NCI-H82 treated with DMSO at 0.1 percent for 48 hours (cell line): Measurements from ENCODE around the gene OR7C2.
A peak's percentile ranks its signal among the peaks of the same experiment; 100 is the strongest.
"Not testable (repeated sequence)": the region's sequence is repeated elsewhere in the genome, so short reads cannot be mapped to it uniquely, and the experiment has no call there.

Experiments used
- DNase-seq: peaks from one replicate; lab custom pipeline; 2025; ENCODE audit not compliant: unreplicated experiment; lab: John Stamatoyannopoulos, UW

The OR7C2 gene

DNA sequence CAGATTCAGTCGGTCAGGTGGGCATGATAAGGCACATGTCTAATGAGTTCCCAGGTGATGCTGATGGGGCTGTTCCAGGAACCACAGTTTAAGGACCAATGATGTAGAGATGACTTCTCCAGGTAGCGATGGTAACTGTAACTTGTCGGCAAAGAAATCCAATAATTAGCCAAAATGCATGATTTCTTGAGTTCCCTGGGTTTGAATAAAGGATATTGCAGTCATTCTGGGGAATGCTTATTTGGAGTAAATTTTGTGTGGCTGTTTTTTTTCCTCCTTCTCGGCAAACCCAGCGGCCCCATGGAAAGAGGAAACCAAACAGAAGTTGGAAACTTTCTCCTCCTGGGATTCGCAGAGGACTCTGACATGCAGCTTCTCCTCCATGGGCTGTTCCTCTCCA, at the start of gene OR7C2:
OR7C2 (plus strand) TSS at position 301 of the 400 bp plus-strand sequence; CDS start at position 301, 0 bp downstream.
- no peak for DNase-seq

DNA sequence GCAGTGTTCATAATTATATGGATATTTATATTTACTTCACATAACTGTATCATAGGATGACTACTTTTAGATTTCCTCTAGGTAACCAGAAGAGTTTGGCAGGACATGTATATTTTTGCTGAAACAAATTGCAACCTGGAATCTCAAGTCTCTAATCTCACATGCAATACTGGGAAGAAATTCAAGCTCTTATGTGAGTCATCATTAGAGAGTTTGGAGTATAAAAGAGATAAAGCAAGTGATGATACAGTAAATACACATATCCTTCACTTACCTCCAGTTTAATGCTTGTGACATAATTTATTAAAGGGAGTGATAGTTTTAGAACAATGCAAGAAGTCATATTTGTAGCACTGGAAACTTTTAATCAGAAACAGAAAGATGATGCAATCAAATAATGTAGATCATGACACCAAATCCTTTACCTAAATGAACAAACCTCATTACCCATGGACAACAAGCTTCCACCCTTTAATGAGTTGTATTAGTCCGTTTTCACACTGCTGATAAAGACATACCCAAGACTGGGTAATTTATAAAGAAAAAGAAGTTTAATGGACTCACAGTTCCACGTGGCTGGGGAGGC, 39.5 kb upstream of the OR7C2 start:
- DNase-seq: no peak

DNA sequence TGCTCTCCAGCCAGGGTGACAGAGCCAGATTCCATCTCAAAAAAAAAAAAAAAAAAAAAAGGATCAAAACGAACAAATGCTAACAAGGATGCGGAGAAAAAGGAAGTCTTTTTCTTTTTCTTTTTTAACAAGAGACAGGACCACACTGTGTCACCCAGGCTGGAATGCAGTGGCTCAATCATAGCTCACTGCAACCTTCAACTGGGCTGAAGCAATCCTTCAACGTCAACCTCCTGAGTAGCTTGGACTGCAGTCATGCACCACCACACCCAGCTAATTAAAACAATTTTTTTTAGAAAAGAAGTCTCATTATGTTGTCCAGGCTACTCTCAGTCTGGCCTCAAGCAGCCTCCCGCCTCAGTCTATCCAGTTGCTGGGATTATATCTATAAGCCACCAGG, 34.6 kb upstream of the OR7C2 start:
- DNase-seq: no peak

DNA sequence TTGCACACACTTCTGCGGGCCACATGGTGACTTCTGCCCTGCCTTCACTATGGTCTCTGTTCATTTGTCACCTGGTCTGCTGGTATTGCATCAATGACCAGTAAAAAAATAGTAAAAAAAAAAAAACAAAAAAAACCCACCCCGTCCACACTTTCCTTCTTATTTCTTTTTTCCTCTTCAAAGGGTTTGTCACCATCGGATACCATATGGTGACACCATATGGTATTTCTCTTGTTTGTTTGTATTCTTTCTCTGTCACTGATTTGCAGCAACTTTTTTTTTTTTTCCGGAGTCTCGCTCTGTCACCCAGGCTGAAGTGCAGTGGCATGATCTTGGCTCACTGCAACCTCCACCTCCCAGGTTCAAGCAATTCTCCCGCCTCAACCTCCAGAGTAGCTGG, 26.2 kb upstream of the OR7C2 start:
- peak; percentile 8 for DNase-seq

DNA sequence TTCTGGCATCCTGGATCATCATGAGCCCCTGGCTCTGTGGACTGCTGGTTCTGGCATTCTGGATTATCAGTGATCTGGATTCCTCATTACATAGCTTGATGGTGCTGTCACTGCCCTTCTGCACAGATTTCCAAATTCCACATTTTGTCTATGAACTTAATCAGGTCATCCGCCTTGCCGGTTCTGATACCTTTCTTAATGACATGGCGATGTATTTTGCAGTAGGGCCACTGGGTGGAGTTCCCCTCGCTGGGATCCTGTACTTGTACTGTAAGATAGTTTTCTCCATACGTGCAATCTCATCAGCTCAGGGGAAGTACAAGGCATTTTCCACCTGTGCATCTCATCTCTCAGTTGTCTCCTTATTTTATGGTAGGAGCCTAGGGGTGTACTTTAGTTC, 24.4 kb upstream of the OR7C2 start:
- DNase-seq: no peak

DNA sequence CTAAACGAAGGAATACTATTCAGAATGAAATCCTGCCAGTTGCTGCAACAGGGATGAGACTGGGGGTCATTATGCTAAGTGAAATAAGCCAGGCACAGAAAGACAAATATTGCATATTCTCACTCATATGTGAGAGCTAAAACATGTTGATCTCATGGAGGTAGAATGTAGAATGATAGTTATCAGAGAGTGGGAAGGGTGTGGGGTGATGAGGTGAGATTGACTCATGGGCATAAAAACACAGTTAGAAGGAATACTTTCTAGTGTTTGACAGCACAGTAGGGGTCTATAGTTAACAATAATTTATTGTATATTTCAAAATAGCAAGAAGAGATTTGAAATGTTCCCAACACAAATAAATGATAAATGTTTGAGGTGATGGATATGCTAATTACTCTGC, 7.8 kb upstream of the OR7C2 start:
- no peak for DNase-seq

DNA sequence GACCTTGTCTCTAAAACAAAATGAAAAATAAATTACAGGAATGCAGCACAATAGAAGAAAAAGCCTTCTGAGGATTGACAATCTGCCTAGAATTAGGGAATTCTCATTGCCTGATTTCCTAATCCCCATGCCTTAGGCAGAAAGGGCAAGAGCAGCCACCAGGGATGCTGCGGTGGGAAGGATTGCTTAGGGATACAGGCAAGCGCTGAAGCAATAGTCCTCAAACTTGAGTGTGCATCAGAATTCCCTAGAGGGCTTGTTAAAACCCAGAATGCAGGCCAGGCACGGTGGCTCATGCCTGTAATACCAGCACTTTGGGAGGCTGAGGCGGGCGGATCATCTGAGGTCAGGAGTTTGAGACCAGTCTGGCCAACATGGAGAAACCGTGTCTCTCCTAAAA, 1.0 kb upstream of the OR7C2 start:
- DNase-seq: no peak

DNA sequence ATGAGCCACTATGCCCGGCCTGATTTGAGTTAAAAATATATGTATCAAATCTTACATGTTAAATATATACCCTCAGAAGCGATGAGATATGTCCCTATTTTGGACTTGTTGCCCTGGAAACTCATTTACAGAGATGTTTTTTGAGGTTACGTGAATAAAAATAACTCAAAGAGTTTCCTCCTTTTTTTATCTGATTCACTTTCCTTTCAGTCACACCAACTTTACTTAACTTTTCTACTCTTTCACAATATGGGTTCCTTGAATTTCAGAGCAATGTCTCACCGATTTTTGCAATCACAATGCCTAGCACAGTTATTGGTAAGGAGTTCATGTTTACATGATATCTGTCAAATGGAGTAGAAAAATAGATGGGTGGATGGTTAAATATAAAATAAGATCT, 2.3 kb downstream of the OR7C2 start:
- DNase-seq: no peak

DNA sequence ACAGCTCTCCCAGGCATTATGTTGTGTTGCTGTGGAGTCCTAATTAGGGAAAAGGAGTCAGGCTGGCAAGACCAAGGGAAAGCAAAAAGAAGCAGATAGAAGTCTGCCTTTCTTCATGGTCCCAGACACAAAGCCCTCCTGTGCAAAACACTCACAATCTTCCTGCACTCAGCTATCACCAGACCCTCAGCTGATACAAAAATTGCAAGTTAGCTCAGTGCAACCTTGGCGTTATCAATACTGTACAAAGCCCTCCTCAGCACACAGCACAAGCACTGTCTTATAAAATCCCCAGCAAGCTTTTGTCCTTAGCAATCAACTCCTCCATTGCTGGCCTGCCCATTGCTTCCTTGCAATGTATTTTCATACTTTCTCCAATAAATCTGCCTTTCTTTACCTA, 3.2 kb downstream of the OR7C2 start:
- no peak for DNase-seq

DNA sequence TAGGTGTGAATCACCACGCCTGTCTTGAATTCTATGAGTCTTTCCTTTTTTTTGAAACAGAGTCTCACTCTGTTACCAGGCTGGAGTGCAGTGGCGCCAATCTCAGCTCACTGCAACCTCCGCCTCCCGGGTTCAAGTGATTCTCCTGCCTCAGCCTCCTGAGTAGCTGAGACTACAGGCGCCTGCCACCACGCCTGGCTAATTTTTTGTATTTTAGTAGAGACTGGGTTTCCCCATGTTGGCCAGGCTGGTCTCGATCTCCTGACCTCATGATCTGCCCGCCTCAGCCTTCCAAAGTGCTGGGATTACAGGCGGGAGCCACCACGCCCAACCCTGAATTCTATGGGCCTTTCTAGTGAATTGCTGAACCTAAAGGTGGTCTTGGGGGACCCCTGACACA, 8.1 kb downstream of the OR7C2 start:
- DNase-seq: not testable (repeated sequence)

DNA sequence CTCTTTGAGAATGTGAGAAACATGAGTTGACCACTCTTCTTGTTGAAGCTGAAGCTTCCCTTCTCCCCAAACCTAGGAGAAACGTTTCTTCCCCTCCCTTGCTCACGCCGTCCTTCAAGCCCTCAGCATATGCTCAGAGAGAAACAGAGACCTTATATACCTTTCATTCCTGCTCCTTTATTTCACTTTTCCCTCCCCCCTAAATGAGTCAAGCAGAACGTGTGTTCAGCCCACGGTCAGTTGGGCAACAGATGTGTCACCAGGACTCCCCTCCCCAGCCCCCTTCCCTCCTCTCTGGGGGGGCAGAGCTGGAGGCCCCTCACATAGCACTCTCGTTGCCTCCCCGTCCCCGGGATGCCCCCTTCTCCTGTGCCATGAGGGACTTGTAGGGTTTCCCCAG, 8.6 kb downstream of the OR7C2 start:
- no peak for DNase-seq

DNA sequence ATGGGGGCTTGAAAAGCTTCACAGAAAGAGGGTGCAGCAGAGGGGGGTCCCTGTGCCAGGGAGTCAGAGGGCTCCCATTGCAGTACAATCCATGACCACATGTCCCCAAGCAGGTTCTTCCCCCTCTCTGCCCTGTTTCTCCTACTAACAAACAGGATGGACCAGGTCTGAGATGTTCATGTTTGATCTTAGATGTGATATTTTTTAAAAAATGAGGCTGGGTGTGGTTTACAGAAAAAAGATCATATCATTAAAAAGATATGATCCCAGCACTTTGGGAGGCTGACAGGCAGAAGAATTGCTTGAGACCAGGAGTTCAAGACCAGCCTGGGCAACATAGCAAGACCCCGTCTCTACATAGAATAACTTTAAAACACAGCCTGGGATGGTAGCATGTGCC, 9.1 kb downstream of the OR7C2 start:
- DNase-seq: no peak

DNA sequence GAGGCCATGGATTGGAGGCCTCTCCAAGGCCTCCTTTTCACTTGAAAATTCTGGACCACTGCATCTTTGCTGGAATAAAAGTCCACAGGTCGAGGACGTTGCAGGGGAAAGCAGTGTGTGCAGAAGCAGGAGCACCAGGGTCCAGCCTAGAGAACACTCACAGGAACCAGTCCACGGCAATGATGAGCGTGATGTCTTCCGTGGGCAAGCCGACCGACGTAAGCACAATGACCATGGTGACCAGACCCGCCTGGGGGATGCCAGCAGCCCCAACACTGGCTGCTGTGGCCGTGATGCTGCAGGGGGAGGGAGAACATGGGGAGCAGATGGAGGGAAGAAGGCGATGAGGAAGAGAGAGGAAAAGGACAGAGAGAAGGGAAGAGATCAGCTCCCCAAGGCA, 11.5 kb downstream of the OR7C2 start:
- no peak for DNase-seq

DNA sequence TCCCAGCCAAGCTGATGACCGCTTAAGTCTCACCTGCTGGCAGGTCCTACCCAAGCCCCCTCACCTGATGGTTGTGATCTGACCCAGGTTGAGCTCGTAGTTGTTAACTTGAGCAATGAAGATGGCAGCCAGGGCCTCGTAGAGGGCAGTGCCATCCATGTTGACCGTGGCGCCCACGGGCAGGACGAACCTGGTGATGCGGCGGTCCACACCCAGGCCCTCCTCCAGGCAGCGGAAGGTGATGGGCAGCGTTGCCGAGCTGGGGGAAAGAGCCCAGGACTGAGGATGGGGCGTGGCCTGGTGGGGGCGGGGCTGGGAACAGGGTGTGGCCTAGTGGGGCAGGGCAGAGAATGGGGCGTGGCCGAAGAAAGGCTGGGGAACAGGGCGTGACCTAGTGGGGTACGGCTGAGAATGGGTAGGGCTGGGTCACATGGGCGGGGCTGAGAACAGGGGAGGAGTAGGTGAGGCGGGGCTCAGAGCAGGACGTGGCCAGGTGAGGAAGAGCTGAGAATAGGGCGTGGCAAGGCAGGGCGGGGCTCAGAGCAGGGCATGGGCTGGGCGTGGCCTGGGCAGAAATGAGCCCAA, 12.9 kb downstream of the OR7C2 start:
- no peak for DNase-seq

DNA sequence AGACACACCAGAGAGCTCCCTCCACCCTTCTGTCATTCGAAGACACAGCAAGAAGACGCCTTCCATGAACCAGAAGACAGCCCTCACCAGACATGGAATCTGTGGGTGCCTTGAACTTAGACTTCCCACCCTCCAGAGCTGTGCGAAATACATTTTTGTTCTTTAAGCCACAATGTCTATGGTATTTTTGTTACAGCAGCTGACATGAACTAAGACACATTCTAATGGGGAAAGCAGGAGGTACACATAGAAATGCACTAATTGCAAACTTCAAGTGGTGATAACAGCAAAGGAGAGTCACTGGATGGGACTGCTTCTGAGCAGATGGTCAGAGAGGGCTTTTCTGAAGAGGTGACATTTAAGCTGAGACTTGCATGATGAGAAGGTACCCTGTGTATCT, 16.2 kb downstream of the OR7C2 start:
- no peak for DNase-seq

DNA sequence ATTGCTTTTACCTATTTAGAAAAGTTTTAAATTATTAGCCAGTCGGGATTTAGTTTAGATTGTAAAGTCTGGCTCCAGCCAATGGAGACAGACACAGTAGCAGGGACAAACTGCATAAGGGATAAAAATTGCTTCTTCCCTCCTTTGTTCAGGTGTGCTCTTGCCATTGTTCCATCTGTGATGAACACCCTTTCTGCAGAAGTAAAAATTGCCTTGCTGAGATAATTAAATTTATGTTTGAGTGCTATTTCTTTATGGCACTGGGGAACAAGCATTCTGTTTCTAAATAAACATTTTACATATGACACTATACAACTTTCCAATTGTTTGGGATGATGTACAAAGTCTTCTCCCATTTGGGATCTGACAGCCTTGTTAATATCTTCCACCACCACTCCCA, 18.0 kb downstream of the OR7C2 start:
- no peak for DNase-seq

DNA sequence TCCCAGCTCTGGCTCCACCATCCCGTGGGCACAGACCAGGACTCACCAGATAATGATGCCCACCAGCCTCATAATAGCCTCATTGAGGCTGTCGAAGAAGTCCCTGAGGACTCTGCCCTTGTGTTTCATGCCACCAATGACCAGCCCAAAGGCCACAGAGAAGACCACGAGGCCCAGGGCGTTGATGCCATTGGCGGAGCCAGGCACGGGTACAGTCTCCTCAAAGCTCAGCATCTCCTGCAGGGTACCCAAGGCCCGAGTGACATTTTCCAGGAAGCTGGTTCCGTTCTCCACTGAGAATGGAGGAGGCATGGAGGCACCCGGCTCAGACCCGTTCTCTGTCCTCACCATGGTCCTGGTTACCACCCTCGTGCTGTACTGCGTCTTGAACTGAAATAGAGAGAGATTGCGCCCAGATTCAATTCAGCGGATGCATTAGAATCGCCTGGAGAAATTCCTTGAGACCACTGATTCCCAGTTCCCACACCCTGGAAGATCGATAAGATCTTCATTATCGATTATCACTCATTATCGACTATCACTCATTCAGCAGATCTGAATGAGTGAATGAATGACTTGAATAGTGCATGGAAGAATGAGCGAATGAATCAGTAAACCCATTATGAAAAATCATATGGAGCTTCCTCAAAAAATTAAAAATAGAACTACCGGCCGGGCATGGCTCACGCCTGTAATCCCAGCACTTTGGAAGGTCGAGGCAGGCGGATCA, 20.8 kb downstream of the OR7C2 start:
- DNase-seq: no peak

DNA sequence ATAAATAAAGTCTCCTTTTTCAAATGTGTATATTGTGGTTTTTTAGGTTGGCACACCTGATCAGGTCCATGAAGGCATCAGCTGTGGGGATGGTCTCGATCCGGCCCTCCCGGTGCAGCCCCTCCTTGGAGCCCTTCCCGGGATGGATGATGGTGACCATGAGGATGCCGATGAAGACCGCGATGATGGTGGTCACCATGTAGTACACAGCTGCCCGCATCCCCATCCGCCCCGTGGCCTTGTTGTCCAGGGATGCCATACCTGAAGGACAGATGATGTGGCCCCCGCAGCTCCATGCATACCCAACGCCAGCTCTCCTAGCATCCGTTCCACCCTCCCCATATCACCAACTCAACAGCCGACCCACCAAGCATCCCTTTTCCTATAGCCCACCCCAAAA, 27.0 kb downstream of the OR7C2 start:
- DNase-seq: no peak

DNA sequence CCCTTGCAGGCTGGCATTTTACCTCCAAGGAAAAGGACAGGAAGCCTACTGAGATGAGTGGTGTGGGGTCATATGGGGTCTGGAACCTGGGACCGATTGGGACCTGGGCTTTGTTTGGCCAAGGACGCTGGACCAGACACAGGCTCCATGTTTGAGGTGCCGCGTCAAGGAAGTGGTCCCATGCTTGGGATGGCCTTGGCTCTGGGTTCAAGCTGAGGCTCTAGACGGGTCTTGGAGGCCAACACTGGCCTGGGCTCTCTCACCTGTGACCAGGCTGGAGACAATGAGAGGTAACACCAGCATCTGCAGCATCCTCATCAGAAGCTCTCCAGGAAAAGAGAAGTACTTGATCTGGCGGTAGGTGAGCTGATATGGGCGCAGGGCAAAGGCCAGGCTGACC, 30.2 kb downstream of the OR7C2 start:
- DNase-seq: no peak

DNA sequence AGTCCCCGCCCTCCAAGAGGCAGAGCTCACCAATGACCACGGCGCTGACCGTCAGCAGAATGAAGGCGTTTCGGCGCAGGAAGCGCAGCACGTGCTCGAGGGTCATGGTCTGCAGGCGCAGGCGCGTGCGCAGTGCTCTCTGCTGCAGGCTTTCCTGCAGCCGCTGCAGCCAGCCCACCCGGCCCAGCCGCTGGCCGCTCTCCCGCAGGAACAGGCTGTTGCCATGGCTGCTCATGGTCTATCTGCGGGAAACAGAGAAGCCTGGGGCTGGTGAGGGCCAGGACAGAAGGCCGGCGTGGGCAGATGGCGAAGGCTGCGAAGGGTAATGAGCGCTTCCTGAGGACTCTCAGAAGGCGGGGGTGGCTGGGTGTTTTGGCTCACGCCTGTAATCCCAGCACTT, 31.4 kb downstream of the OR7C2 start:
- DNase-seq: no peak

DNA sequence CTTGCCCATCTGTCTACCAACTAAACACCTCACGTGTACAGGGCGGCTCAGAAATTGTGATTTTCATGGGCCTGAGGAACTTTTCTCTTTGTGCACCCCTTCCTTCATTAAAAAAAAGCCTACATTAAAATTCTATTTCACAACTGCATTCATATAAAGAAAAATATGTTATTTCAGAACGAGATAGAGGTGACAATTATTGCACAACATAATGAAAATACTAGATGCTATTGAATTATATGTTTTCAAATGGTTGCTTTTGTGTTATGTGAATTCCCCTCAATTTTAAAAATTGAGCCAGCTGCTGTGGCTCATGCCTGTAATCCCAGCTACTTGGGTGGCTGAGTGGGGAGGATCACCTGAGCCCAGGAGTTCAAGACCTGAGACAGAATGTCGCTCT, 33.2 kb downstream of the OR7C2 start:
- DNase-seq: no peak

DNA sequence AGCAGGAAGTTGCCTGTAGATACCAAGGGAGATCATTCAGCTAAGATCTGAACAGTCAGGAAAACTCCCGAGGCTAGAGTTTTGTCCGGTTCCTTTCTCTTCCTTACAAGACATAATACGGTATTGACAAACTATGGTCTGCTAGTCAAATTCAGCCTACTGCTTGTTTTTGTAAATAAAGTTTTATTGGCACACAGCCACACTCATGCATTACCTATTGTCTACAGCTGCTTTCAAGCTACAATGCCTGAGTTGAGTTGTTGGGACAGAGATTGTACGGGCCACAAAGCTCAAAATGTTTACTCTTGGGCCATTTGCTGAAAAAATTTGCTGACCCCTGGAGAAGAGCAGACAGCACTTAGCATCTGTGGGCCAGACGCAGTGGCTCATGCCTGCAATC, 35.8 kb downstream of the OR7C2 start:
- no peak for DNase-seq
